Measurements from ENCODE around the gene METTL15.

METTL15 gene

GRCh38 chr11:28231475-28231874 lies 123.3 kb downstream of the METTL15 start:
- H3K4me2 ChIP-seq (ENCODE audit: low read depth, low read length, poor library complexity, severe bottlenecking) = no peak overlapping the region
- H3K36me3 ChIP-seq (ENCODE audit: low read length) = 0 out of 2 replicates have a peak, but pooled peaks cover 3% of the 10 kb centered on the region
- TF ChIP-seq CTCF (IDR thresholded peaks at IDR 0.05; ENCODE audit: insufficient read depth, low read length, poor library complexity, severe bottlenecking) = no peak
- no peaks in the 10 kb centered on the region for H3F3A ChIP-seq (ENCODE audit: insufficient read depth)
- H3K9me3 ChIP-seq (ENCODE audit: insufficient read depth, low read length) = no peaks in the 10 kb centered on the region
- H2AFZ ChIP-seq (ENCODE audit: low read depth, low read length, severe bottlenecking) = no peak overlapping the region
- no peak overlapping the region for H3K9ac ChIP-seq (ENCODE audit: low read length)
- peaks cover 6% of the 10 kb centered on the region; the same call in 1 of the 2 replicates for H3K79me2 ChIP-seq (ENCODE audit: insufficient read depth, low read length)
- no peak overlapping the region for H3K27ac ChIP-seq (ENCODE audit: low read depth, low read length)
- H3K9me2 ChIP-seq (replicated peaks; ENCODE audit: insufficient read depth, low read length) = no peaks in the 10 kb centered on the region
- H3K4me3 ChIP-seq (ENCODE audit: insufficient read depth, low read length, poor library complexity, severe bottlenecking) = no peak overlapping the region
- no peaks in the 10 kb centered on the region for H4K20me1 ChIP-seq (ENCODE audit: low read depth, low read length)
- no peaks in the 10 kb centered on the region for H3K27me3 ChIP-seq (ENCODE audit: low read length)

- H3K4me3 ChIP-seq (ENCODE audit: insufficient read depth, low read length, poor library complexity, severe bottlenecking) = no peak overlapping the region
- H3K4me2 ChIP-seq (ENCODE audit: low read depth, low read length, poor library complexity, severe bottlenecking) = no peak overlapping the region
- no peaks in the 10 kb centered on the region for H3K9me2 ChIP-seq (replicated peaks; ENCODE audit: insufficient read depth, low read length)
- no peaks in the 10 kb centered on the region for H3K27me3 ChIP-seq (ENCODE audit: low read length)
- H3F3A ChIP-seq (ENCODE audit: insufficient read depth) = no peaks in the 10 kb centered on the region
- no peak overlapping the region for H3K27ac ChIP-seq (ENCODE audit: low read depth, low read length)
- H3K36me3 ChIP-seq (ENCODE audit: low read length) = 0 out of 2 replicates have a peak, but pooled peaks cover 3% of the 10 kb centered on the region
- H3K79me2 ChIP-seq (ENCODE audit: insufficient read depth, low read length) = no peaks in the 10 kb centered on the region
- no peaks in the 10 kb centered on the region for H3K9me3 ChIP-seq (ENCODE audit: insufficient read depth, low read length)
- H3K9ac ChIP-seq (ENCODE audit: low read length) = no peak overlapping the region
- H2AFZ ChIP-seq (ENCODE audit: low read depth, low read length, severe bottlenecking) = no peak overlapping the region
- no peaks in the 10 kb centered on the region for H4K20me1 ChIP-seq (ENCODE audit: low read depth, low read length)
- no peak for TF ChIP-seq CTCF (IDR thresholded peaks at IDR 0.05; ENCODE audit: insufficient read depth, low read length, poor library complexity, severe bottlenecking)
- no peak for TF ChIP-seq EZH2phosphoT487 (conservative IDR thresholded peaks at IDR 0.05; ENCODE audit: low read length)
Measured at GRCh38 chr11:28232649-28233048, 124.5 kb downstream of the METTL15 start.

GRCh38 chr11:28241760-28242159 lies 133.6 kb downstream of the METTL15 start:
- no peak for TF ChIP-seq EZH2phosphoT487 (conservative IDR thresholded peaks at IDR 0.05; ENCODE audit: low read length)
- no peak for TF ChIP-seq CTCF (IDR thresholded peaks at IDR 0.05; ENCODE audit: insufficient read depth, low read length, poor library complexity, severe bottlenecking)
- H3K9me3 ChIP-seq (ENCODE audit: insufficient read depth, low read length) = no peaks in the 10 kb centered on the region
- H3K27ac ChIP-seq (ENCODE audit: low read depth, low read length) = no peak overlapping the region
- H2AFZ ChIP-seq (ENCODE audit: low read depth, low read length, severe bottlenecking) = no peak overlapping the region
- no peaks in the 10 kb centered on the region for H3K27me3 ChIP-seq (ENCODE audit: low read length)
- H3K9me2 ChIP-seq (replicated peaks; ENCODE audit: insufficient read depth, low read length) = no peaks in the 10 kb centered on the region
- H3F3A ChIP-seq (ENCODE audit: insufficient read depth) = no peaks in the 10 kb centered on the region
- H3K4me3 ChIP-seq (ENCODE audit: insufficient read depth, low read length, poor library complexity, severe bottlenecking) = no peak overlapping the region
- H3K79me2 ChIP-seq (ENCODE audit: insufficient read depth, low read length) = no peaks in the 10 kb centered on the region
- no peaks in the 10 kb centered on the region for H4K20me1 ChIP-seq (ENCODE audit: low read depth, low read length)
- no peak overlapping the region for H3K9ac ChIP-seq (ENCODE audit: low read length)
- H3K4me2 ChIP-seq (ENCODE audit: low read depth, low read length, poor library complexity, severe bottlenecking) = no peak overlapping the region
- H3K36me3 ChIP-seq (ENCODE audit: low read length) = no peaks in the 10 kb centered on the region
